Transverse colon (tissue), 3 donors: Measurements from ENCODE around the gene NEDD4L.

Experiments used
- EP300 ChIP-seq: sonication (generic); formaldehyde crosslinking; IDR thresholded peaks from one replicate; pipeline ENCODE4 v1.6.1; 2017; ENCODE audit warnings: antibody characterized with exemption, low read depth
- POLR2A ChIP-seq: fragments of 450-650 bp; IDR thresholded peaks from one replicate; pipeline ENCODE4 v1.6.1; 2016; ENCODE audit warnings: antibody characterized with exemption, mild to moderate bottlenecking, moderate library complexity
- TF ChIP-seq, protein P1 (sequence below), 5 experiments: fragments of 200-600 bp in 3 of 5; fragments of 450-650 bp in 2 of 5; sonication (generic) in 3 of 5; IDR thresholded peaks; 1 replicate in 2 of 5; 2 replicates in 3 of 5; pipeline ENCODE4 v1.5.1; 2016 to 2017; ENCODE audit warnings: antibody characterized with exemption in 5 of 5, inconsistent platforms in 3 of 5, mild to moderate bottlenecking in 2 of 5, moderate library complexity in 1 of 5

DNA sequence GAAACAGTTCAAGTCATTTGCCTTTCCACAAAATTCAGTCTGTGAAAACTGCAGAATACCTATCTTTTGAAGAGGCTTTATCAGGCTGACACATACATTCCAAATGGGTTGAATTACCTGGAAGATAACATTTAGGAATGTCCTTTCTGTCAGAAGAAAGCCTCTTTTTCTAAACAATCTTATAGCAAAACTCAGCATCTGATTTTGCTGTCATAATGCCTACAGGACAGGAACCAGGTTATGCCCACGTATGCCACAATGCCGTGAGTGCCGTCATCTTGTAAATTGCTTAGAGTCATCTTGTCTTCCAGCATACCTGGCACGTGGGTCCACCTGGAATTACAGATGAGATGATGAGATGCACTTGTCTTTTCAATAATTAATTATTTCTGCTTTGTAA lies 309.6 kb downstream of the NEDD4L start:
- TF ChIP-seq, protein P1, sequence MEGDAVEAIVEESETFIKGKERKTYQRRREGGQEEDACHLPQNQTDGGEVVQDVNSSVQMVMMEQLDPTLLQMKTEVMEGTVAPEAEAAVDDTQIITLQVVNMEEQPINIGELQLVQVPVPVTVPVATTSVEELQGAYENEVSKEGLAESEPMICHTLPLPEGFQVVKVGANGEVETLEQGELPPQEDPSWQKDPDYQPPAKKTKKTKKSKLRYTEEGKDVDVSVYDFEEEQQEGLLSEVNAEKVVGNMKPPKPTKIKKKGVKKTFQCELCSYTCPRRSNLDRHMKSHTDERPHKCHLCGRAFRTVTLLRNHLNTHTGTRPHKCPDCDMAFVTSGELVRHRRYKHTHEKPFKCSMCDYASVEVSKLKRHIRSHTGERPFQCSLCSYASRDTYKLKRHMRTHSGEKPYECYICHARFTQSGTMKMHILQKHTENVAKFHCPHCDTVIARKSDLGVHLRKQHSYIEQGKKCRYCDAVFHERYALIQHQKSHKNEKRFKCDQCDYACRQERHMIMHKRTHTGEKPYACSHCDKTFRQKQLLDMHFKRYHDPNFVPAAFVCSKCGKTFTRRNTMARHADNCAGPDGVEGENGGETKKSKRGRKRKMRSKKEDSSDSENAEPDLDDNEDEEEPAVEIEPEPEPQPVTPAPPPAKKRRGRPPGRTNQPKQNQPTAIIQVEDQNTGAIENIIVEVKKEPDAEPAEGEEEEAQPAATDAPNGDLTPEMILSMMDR (IDR thresholded peaks at IDR 0.05) = no peak
- TF ChIP-seq POLR2A = no peak
- TF ChIP-seq EP300 = no peak
